ENCODE measurements around the gene POMT2. TPM values are rescaled to one million over a fixed set of nuclear protein-coding genes. Genes with fewer than 3 reads are reported as not detected.

POMT2 gene
- total and polyA plus RNA-seq, 2 donors (not counting 3 experiments of a cell fraction or from before 2014, with no cell fraction given) = 19.5 to 48.2 TPM

DNA sequence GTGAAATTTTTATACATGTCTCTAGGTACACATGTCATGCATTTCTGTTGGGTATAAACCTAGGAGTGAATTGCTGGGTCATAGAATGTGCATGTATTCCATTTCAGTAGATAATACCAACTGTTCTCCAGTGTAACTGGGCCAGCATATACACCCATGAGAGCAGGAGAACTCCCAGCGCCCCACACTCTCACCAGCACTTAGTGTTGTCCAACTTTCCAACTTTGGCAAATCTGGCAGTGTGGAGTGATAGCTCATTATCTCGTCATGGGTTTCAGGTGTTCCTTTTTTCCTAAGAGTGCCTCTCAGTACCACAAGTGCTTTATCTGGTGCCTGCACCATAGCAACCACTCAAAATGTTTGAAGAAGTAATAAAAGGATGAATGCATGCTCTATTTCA is 89.8 kb downstream of the POMT2 start:
- Histone ChIP-seq H3K27me3 (ENCODE audit: control insufficient read depth in 2 of 2, insufficient read depth in 2 of 2, low read length in 2 of 2) (no peaks in the 10 kb centered on the region), H3K4me3 (replicated peaks in 1 of 3; ENCODE audit: insufficient read depth in 1 of 3, low read depth in 1 of 3, low read length in 3 of 3) (no peak overlapping the region), H3K79me2 (ENCODE audit: control insufficient read depth, insufficient read depth, low read length) (no peaks in the 10 kb centered on the region), H3K36me3 (ENCODE audit: control insufficient read depth in 2 of 2, extremely low read depth in 1 of 2, insufficient read depth in 2 of 2, low read length in 2 of 2) (no peaks in the 10 kb centered on the region), H2AFZ (ENCODE audit: low read depth, low read length) (no peak overlapping the region), H3K27ac (ENCODE audit: insufficient read depth, low read depth, low read length) (no peak overlapping the region), H3K4me2 (ENCODE audit: insufficient read depth, low read length) (no peak overlapping the region), H3K4me1 (ENCODE audit: control insufficient read depth, extremely low read depth, insufficient read depth, low read length) (no peaks in the 10 kb centered on the region), H3K9me3 (replicated peaks; ENCODE audit: control insufficient read depth, insufficient read depth, low read length) (no peaks in the 10 kb centered on the region), H3K9ac (replicated peaks; ENCODE audit: extremely low read depth, insufficient read depth, low read length) (no peak overlapping the region), H3K9me1 (replicated peaks; ENCODE audit: control insufficient read depth, extremely low read depth, insufficient read depth, low read length) (no peaks in the 10 kb centered on the region), H4K20me1 (replicated peaks; ENCODE audit: control insufficient read depth, extremely low read depth, insufficient read depth, low read length) (no peaks in the 10 kb centered on the region)
- CTCF ChIA-PET = interaction anchor here (1.2 kb wide), 1 partner anchor 14 kb away, joined by 4 read pairs; no protein-coding TSS in a partner anchor
- DNase-seq (ENCODE audit: low read depth, low spot score) (no peak), FAIRE-seq (no peak)
- dilution Hi-C loops (cut with MboI; ENCODE audit: extremely low pct_ligation_motif_present, low sequenced_read_pairs) = no loop called here
- intact Hi-C loops (cut with micrococcal nuclease) = no loop called here
- no TSS peak for BruUV-seq (replicated peaks)
- POLR2A ChIA-PET = no interaction called here
- no peak for TF ChIP-seq MYC (IDR thresholded peaks at IDR 0.05; ENCODE audit: low read depth, low read length)
- TF ChIP-seq, protein P1, sequence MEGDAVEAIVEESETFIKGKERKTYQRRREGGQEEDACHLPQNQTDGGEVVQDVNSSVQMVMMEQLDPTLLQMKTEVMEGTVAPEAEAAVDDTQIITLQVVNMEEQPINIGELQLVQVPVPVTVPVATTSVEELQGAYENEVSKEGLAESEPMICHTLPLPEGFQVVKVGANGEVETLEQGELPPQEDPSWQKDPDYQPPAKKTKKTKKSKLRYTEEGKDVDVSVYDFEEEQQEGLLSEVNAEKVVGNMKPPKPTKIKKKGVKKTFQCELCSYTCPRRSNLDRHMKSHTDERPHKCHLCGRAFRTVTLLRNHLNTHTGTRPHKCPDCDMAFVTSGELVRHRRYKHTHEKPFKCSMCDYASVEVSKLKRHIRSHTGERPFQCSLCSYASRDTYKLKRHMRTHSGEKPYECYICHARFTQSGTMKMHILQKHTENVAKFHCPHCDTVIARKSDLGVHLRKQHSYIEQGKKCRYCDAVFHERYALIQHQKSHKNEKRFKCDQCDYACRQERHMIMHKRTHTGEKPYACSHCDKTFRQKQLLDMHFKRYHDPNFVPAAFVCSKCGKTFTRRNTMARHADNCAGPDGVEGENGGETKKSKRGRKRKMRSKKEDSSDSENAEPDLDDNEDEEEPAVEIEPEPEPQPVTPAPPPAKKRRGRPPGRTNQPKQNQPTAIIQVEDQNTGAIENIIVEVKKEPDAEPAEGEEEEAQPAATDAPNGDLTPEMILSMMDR (IDR thresholded peaks at IDR 0.05; ENCODE audit: extremely low read depth in 1 of 2, insufficient read depth in 1 of 2, low read depth in 1 of 2, low read length in 2 of 2) = no peak
- TF ChIP-seq POLR2AphosphoS5 (IDR thresholded peaks at IDR 0.05; ENCODE audit: insufficient read depth, low read depth, low read length) = no peak
- TF ChIP-seq FOS (IDR thresholded peaks at IDR 0.05; ENCODE audit: borderline replicate concordance, insufficient read depth, low read length) = no peak

DNA sequence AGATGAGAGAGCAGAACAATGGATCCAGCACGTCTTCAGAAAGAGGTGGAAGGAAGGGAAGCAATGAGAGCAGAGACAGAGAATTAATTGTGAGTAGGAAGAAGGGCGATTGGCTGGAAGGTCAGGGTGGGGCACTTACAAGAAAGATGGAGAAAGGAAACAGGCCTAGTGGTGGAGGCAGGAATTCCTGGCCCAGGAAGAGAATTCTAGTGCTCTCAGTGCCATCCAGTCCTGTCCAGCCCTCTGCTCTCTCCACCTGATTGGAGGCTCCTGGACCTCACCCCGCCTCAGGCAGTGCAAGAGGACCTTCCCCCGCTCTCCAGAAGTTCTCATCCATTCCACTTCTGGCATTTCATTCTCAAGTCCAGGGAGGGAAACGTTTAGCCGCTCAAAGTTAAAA is 92.6 kb downstream of the POMT2 start:
- Histone ChIP-seq H3K9me1 (replicated peaks; ENCODE audit: control insufficient read depth, extremely low read depth, insufficient read depth, low read length) (no peaks in the 10 kb centered on the region), H2AFZ (ENCODE audit: low read depth, low read length) (no peak overlapping the region), H3K9me3 (replicated peaks; ENCODE audit: control insufficient read depth, insufficient read depth, low read length) (no peaks in the 10 kb centered on the region), H4K20me1 (replicated peaks; ENCODE audit: control insufficient read depth, extremely low read depth, insufficient read depth, low read length) (no peaks in the 10 kb centered on the region), H3K4me2 (ENCODE audit: insufficient read depth, low read length) (no peak overlapping the region), H3K4me3 (replicated peaks in 1 of 3; ENCODE audit: insufficient read depth in 1 of 3, low read depth in 1 of 3, low read length in 3 of 3) (no peak overlapping the region), H3K36me3 (ENCODE audit: control insufficient read depth in 2 of 2, extremely low read depth in 1 of 2, insufficient read depth in 2 of 2, low read length in 2 of 2) (no peaks in the 10 kb centered on the region), H3K9ac (replicated peaks; ENCODE audit: extremely low read depth, insufficient read depth, low read length) (no peak overlapping the region), H3K27ac (ENCODE audit: insufficient read depth, low read depth, low read length) (no peak overlapping the region), H3K79me2 (ENCODE audit: control insufficient read depth, insufficient read depth, low read length) (no peaks in the 10 kb centered on the region), H3K27me3 (ENCODE audit: control insufficient read depth in 2 of 2, insufficient read depth in 2 of 2, low read length in 2 of 2) (no peaks in the 10 kb centered on the region), H3K4me1 (ENCODE audit: control insufficient read depth, extremely low read depth, insufficient read depth, low read length) (no peaks in the 10 kb centered on the region)
- intact Hi-C loops (cut with micrococcal nuclease) = no loop called here
- ChIA-PET CTCF (interaction anchor here (1.7 kb wide), 1 partner anchor 16 kb away, joined by 3 read pairs; no protein-coding TSS in a partner anchor), POLR2A (no interaction called here)
- TF ChIP-seq FOS (IDR thresholded peaks at IDR 0.05; ENCODE audit: borderline replicate concordance, insufficient read depth, low read length) = no peak
- TF ChIP-seq JUN (IDR thresholded peaks at IDR 0.05; ENCODE audit: borderline replicate concordance, insufficient read depth, insufficient read length, low read depth) = no peak
- TF ChIP-seq GATA2 (IDR thresholded peaks at IDR 0.05; ENCODE audit: insufficient read depth, insufficient read length, low read depth, low read length) = no peak
- no peak for TF ChIP-seq MYC (IDR thresholded peaks at IDR 0.05; ENCODE audit: low read depth, low read length)
- no peak for TF ChIP-seq EZH2 (IDR thresholded peaks at IDR 0.05; ENCODE audit: borderline replicate concordance, low read depth, low read length, severe bottlenecking)
- TF ChIP-seq POLR2AphosphoS5 (IDR thresholded peaks at IDR 0.05; ENCODE audit: insufficient read depth, low read depth, low read length) = no peak
- TF ChIP-seq POLR2A (IDR thresholded peaks at IDR 0.05; ENCODE audit: low read depth, low read length) = no peak
- TF ChIP-seq, protein P1 (IDR thresholded peaks at IDR 0.05; ENCODE audit: extremely low read depth in 1 of 2, insufficient read depth in 1 of 2, low read depth in 1 of 2, low read length in 2 of 2) = no peak
- TF ChIP-seq, protein P2, sequence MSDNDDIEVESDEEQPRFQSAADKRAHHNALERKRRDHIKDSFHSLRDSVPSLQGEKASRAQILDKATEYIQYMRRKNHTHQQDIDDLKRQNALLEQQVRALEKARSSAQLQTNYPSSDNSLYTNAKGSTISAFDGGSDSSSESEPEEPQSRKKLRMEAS (IDR thresholded peaks at IDR 0.05; ENCODE audit: insufficient read depth, insufficient read length) = no peak
- BruUV-seq (replicated peaks) = no TSS peak
- DNase-seq (ENCODE audit: low read depth, low spot score) (no peak), FAIRE-seq (no peak)
- dilution Hi-C loops (cut with MboI; ENCODE audit: extremely low pct_ligation_motif_present, low sequenced_read_pairs) = no loop called here
